IgD-negative memory B cell (primary cell): ENCODE data around the gene NAT16. TPM values are rescaled to one million over a fixed set of nuclear protein-coding genes. Genes with fewer than 3 reads are reported as not detected.
"Not testable (repeated sequence)": the region's sequence is repeated elsewhere in the genome, so short reads cannot be mapped to it uniquely, and the experiment has no call there.

Experiments
- H3K27ac Mint-ChIP-seq, 3 donors: one replicate each; pipeline ENCODE4 v1.8.0; 2020 to 2022; ENCODE audit warnings: mild to moderate bottlenecking in 3 of 3, mixed read lengths in 3 of 3, moderate library complexity in 1 of 3
- H3K27me3 Mint-ChIP-seq: one replicate; pipeline ENCODE4 v1.8.0; 2021; ENCODE audit warnings: mixed read lengths
- H3K36me3 Mint-ChIP-seq: one replicate; pipeline ENCODE4 v1.8.0; 2020; ENCODE audit warnings: mild to moderate bottlenecking, mixed read lengths
- H3K4me1 Mint-ChIP-seq, 3 donors: one replicate each; pipeline ENCODE4 v1.8.0; 2020 to 2022; ENCODE audit warnings: mixed read lengths in 3 of 3, mild to moderate bottlenecking in 1 of 3
- H3K4me3 Mint-ChIP-seq, 4 donors: one replicate each; pipeline ENCODE4 v1.8.0; 2020 to 2022; ENCODE audit warnings: mild to moderate bottlenecking in 4 of 4, mixed read lengths in 4 of 4, moderate library complexity in 3 of 4
- H3K9me3 Mint-ChIP-seq, 3 donors: one replicate each; pipeline ENCODE4 v1.8.0; 2020 to 2021; ENCODE audit warnings: mixed read lengths in 3 of 3, mild to moderate bottlenecking in 1 of 3
- polyA plus RNA-seq: library from polyadenylated mRNA; unstranded; fragments of 300-500 nt; fragmentation: Illumina TruSeq; gene quantifications from one replicate; pipeline ENCODE4 v1.2.3, GENCODE V29; 2021

The NAT16 gene
- polyA plus RNA-seq, 1 donor from 2014 or later: not detected

DNA sequence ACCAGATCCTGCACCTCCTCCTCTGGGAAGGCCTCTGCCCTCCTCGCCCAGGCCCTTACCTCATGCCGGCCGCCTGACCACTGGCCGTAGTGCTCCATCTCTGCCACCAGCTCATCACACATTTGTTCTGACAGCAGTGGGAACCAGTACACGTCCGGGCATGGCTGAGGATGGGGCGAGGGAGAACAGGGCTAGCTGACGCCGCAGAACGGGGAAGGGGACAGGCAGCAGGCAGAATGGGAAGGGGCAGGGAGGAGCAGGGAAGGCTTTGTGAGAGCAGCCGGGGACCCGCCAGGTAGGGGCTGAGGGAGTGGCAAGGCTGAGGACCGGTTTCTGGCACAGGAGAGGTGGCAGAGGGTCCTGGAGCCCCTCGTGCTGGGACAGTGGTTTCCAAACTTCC, 28.7 kb upstream of the NAT16 start:
- H3K9me3 Mint-ChIP-seq: no peaks in the 10 kb centered on the region
- H3K27me3 Mint-ChIP-seq: peaks cover under 1% of the 10 kb centered on the region
- peaks cover 3% of the 10 kb centered on the region for H3K36me3 Mint-ChIP-seq
- no peak overlapping the region for H3K4me3 Mint-ChIP-seq
- peaks cover 4 to 7% (median 5%) of the 10 kb centered on the region in 3 donors for H3K4me1 Mint-ChIP-seq
- no peak overlapping the region for H3K27ac Mint-ChIP-seq

DNA sequence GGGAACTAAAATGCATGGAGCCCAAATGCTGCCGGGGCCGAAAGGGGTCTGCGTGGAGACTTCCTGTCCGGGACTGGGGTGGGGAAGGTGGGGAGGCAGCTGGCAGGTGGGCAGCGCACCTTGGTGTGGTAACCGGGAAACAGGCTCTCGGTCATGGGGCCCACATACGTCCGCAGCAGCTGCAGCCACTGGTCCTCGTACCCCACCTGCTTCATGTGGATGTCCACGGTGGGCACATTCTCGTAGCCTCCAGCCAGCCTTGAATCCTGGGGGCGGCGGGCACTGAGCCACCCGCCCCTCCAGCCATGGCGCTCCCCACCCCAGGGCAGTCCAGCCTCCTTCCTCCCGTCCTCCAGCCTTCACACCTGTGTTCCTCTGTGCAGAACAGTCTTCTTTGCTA, 27.4 kb upstream of the NAT16 start:
- Mint-ChIP-seq H3K9me3 (no peaks in the 10 kb centered on the region), H3K36me3 (peaks cover 3% of the 10 kb centered on the region), H3K27me3 (peaks cover 7% of the 10 kb centered on the region), H3K4me1 (peaks cover 9 to 12% (median 9%) of the 10 kb centered on the region in 3 donors), H3K27ac (peak overlapping the region in 1 of 3 donors; percentile 36), H3K4me3 (no peak overlapping the region)

DNA sequence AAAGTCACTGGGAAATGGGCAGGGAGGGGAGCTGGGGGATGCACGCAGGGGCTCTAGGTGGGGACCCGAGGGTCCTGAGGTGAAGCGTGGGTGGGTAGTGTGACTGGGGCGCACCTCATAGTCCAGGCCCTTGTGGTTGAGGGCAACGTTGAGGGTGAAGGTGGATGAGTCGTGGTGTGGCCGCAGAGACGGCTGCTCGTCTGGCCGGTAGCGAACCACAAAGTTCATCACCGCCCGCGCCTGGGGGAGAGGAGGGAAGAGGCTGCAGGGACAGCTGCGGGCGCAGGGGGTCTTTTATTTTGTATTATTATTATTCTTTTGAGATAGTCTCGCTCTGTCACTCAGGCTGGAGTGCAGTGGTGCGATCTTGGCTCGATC, 26.6 kb upstream of the NAT16 start:
- H3K4me1 Mint-ChIP-seq: peaks cover 9 to 12% (median 9%) of the 10 kb centered on the region in 3 donors
- H3K27ac Mint-ChIP-seq: no peak overlapping the region
- H3K9me3 Mint-ChIP-seq: no peaks in the 10 kb centered on the region
- peaks cover 3% of the 10 kb centered on the region for H3K36me3 Mint-ChIP-seq
- H3K27me3 Mint-ChIP-seq: peaks cover 9% of the 10 kb centered on the region
- H3K4me3 Mint-ChIP-seq: no peak overlapping the region

DNA sequence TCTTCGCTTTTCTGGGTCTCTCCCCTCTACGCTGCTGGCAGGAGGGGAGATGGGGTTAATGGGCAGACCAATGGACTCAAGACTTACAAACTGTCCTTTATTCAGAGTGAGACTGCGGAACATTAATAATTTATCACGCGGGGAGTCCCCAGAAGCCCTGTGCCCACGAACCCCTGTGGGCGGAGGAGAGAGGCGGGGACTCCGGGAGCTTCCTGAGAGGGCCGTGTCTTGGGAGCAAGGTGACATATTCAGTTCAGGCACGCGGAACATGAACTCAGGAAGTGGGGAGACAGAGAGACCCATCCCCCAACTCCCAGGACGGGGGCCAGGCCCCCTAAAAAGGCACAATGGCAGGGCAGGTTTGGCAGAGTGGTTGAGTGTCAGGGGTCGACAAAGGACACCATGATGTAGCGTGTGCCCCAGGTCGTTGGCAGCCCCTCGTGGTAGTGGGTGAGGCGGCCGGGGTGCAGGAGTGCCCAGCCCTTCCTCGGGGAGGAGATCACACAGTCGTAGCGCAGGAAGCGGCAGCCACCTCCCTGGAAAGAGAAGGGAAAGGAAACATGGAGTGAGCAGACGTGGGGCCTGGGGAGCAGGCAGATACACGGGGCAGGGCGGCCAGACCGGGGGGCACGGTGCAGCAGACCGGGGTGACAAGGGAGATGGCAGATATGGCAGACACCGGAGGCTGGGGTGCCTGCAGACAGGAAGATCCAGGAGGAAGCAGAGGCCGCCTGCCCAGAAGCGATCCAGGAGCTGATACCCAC, 26.0 kb upstream of the NAT16 start:
- no peak overlapping the region for H3K4me3 Mint-ChIP-seq
- H3K27me3 Mint-ChIP-seq: peaks cover 12% of the 10 kb centered on the region
- H3K36me3 Mint-ChIP-seq: peaks cover 3% of the 10 kb centered on the region
- peaks cover 9 to 13% (median 9%) of the 10 kb centered on the region in 3 donors for H3K4me1 Mint-ChIP-seq
- H3K9me3 Mint-ChIP-seq: no peaks in the 10 kb centered on the region
- no peak overlapping the region for H3K27ac Mint-ChIP-seq

DNA sequence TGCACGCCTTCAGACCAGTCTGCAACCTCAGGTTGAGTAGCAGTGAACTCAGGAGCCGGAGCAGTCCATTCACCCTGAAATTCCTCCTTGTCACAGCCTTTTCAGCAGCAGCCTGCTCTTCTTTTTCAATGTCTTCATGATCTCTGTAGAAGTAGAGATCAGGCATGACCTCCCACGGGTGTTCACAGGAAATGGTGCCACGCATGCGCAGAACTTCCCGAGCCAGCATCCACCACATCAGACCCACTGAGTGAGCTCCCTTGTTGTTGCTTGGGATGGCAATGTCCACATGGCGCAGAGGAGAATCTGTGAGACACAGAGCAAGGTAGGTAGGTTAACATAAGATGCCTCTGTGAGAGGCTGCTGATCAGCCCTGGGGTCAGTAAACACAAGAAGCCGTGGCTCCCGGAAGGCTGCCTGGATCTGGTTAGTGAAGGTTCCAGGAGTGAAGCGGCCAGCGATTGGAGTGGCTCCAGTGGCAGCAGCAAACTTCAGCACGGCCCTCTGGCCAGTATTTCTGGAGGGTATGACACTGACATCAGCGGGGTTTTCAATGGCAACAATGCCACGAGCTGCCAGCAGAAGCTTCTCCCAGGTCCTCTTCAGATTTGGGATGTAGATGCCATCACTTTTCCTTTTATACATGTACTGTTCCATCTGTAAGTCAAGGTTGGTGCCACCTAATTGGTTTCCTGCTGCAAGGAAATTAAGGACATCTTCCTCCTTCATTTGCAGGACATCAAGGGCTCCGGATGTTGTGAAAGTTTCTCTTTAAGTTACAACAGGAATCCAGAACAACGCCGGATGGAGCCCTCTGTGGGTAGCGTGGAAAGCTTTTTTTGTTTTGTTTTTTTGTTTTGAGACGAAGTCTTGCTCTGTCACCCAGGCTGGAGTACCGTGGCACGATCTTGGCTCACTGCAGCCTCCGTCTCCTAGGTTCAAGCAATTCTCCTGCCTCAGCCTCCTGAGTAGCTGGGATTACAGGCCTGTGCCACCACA, 23.9 kb upstream of the NAT16 start:
- H3K4me1 Mint-ChIP-seq: peaks cover 9 to 13% (median 10%) of the 10 kb centered on the region in 3 donors
- H3K36me3 Mint-ChIP-seq, H3K9me3 Mint-ChIP-seq, H3K27ac Mint-ChIP-seq: not testable (repeated sequence)
- H3K4me3 Mint-ChIP-seq: peak overlapping the region in 2 of 4 donors; percentile 7 to 32
- H3K27me3 Mint-ChIP-seq: peaks cover 24% of the 10 kb centered on the region

DNA sequence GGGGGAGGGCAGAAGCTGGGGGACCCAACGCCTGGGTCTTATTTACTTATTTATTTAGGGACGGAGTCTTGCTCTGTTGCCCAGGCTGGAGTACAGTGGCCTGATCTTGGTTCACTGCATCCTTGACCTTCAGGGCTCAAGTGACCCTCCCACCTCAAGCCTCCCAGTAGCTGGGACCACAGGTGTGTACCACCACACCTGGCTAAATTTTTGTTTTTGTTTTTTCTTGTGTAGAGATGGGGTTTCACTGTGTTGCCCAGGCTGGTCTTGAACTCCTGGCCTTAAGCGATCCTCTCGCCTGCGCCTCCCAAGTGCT, 22.5 kb upstream of the NAT16 start:
- H3K4me1 Mint-ChIP-seq: peaks cover 9 to 13% (median 10%) of the 10 kb centered on the region in 3 donors
- no peak overlapping the region for H3K27ac Mint-ChIP-seq
- peaks cover under 1% of the 10 kb centered on the region for H3K36me3 Mint-ChIP-seq
- peaks cover 24% of the 10 kb centered on the region for H3K27me3 Mint-ChIP-seq
- H3K4me3 Mint-ChIP-seq: no peak overlapping the region
- no peaks in the 10 kb centered on the region for H3K9me3 Mint-ChIP-seq

DNA sequence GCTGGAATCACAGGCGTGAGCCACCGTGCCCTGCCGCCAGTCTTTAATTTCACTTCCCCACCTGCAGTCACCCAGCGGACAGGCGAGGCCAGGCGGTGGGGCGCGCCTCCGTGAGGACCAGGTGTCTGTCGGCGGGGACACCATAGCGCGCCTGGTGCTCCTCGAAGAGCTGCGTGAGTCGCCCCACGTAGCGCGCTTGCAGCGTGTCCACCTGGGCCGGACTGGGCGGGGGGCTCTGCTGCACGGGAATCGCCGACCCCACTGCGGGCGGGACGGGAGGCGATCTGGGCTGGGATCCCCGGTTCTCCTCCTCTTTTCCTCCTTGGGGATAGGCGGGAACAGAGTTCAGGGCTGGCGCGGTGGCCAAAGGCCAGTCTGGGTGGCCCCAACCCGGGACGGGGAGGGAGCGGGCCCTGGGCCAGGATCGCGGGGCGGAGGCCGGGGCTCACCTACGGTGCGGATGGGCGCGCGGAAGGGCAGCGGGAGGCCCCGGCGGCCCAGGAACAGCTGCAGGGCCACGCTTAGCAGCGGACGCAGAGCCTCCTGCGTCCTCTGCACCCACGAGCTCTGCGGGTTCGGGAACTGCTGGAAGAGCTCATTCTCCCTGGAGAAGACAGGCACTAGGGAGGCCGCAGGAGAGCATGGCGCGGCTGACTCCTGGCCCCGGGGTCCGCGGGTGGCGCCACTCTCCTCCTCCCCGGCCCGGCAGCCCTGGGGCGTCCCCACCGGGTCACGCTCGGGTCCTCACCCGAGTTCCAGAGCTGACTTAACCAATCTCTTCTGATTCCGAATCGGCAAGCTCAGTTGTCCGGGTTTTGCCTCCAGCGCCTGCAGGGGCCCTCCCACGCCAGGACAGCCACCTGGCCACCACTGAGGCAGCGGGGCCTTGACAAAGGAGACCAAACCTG, 21.9 kb upstream of the NAT16 start:
- H3K36me3 Mint-ChIP-seq: no peaks in the 10 kb centered on the region
- no peaks in the 10 kb centered on the region for H3K9me3 Mint-ChIP-seq
- H3K27me3 Mint-ChIP-seq: peaks cover 24% of the 10 kb centered on the region
- peak overlapping the region in 1 of 3 donors; percentile 81 for H3K27ac Mint-ChIP-seq
- peaks cover 9 to 13% (median 10%) of the 10 kb centered on the region in 3 donors for H3K4me1 Mint-ChIP-seq
- H3K4me3 Mint-ChIP-seq: peak overlapping the region in 1 of 4 donors; percentile 8

DNA sequence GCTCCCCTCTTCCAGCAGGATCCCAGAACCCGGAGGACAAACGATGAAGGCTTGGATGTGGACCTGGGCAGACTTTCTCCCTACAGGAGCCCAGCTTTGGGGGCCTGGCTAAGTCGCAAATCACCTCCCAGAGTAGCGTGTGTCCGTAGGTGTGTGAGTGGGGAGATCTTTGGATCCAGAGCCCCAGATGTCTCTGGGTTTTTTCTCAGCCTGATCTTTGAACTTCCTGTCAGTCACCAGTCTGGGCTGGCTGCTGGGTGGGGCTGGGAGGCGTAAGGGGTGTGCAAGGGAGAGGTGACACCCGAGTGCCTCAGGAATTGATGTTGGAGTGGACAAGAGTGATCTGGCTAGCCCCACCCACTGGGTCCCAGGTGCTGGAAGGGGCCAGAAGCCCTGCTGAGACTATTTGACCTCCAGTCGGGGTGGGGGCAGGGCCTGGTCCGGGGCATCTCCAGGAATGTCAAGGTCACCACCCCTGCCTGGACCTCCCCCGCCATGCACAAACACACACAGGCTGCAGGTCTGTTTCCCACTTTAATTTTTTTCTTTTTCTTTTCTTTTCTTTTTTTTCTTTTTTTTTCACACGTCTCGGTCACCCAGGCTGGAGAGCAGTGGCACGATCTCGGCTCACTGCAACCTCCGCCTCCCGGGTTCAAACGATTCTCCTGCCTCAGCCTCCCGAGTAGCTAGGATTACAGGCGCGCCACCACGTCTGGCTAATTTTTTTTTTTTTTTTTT, 20.9 kb upstream of the NAT16 start, which contains the start of gene MOGAT3:
TSS of gene MOGAT3 (minus strand) at position 175 of the 738 bp plus-strand sequence. CDS start 182 bp downstream, outside the sequence.
- H3K27ac Mint-ChIP-seq: peak within 1 kb of the TSS in 2 of 3 donors; percentile 27 to 81
- no peaks in the 10 kb centered on the region for H3K9me3 Mint-ChIP-seq
- H3K36me3 Mint-ChIP-seq: no peaks in the 10 kb centered on the region
- peaks cover 9 to 13% (median 10%) of the 10 kb centered on the region in 3 donors for H3K4me1 Mint-ChIP-seq
- peak within 1 kb of the TSS in 2 of 4 donors; percentile 8 to 37 for H3K4me3 Mint-ChIP-seq
- H3K27me3 Mint-ChIP-seq: peaks cover 24% of the 10 kb centered on the region

DNA sequence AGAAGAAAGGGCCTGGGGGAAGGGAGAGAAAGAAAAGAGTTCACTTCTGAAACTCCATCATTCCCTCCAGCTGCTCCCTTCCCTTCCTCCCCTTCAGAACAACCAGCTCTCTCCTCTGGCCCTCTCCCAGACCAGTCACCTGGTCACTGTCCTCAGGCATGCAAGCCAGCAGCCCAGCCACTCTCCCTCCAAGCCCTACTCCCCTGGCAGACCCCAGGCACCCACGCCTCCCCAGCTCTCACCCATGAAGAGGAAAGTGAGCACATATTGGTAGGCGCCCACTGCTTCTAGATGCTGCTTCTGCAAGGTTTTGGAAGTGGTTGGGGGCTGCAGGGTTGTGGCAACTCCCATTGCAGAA, 20.4 kb upstream of the NAT16 start:
- peaks cover 9 to 12% (median 10%) of the 10 kb centered on the region in 3 donors for H3K4me1 Mint-ChIP-seq
- H3K36me3 Mint-ChIP-seq: no peaks in the 10 kb centered on the region
- peak overlapping the region in 1 of 3 donors; percentile 27 for H3K27ac Mint-ChIP-seq
- H3K4me3 Mint-ChIP-seq: no peak overlapping the region
- H3K27me3 Mint-ChIP-seq: peaks cover 24% of the 10 kb centered on the region
- no peaks in the 10 kb centered on the region for H3K9me3 Mint-ChIP-seq

DNA sequence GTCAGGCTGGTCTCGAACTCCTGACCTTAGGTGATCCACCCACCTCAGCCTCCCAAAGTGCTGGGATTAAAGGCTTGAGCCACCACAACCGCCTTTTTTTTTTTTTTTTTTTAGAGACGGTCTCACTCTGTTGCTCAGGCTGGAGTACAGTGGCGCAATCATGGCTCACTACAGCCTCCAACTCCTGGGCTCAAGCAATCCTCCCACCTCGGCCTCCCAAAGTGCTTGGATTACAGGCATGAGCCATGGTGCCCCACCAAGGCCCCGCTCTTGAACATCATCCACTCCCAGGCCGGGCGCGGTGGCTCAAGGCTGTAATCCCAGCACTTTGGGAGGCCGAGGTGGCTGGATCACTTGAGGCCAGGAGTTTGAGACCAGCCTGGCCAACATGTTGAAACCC, 19.4 kb upstream of the NAT16 start:
- H3K36me3 Mint-ChIP-seq, H3K4me3 Mint-ChIP-seq, H3K27ac Mint-ChIP-seq, H3K9me3 Mint-ChIP-seq: not testable (repeated sequence)
- Mint-ChIP-seq H3K27me3 (peaks cover 24% of the 10 kb centered on the region), H3K4me1 (peaks cover 9 to 12% (median 10%) of the 10 kb centered on the region in 3 donors)

DNA sequence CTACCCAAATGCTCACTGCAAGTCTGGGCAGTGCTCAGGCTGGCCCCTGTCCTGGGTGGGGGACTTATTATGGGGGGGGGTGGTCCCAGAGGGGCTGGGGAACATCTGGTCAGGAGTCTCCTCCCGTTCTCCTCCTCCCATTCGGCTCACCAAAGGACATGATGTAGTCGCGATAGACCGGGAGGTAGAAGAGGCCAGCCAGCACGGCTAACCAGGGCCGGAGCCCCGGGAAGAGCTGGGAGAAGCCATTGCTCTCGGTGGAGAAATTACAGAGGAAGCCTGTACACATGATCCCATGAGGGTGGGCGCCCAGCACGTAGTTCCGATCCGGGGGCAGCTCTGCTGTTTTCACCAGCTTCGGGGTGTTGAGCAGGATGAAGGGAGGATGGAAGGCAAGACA, 18.4 kb upstream of the NAT16 start:
- no peaks in the 10 kb centered on the region for H3K36me3 Mint-ChIP-seq
- H3K4me3 Mint-ChIP-seq: no peak overlapping the region
- H3K27ac Mint-ChIP-seq: no peak overlapping the region
- no peaks in the 10 kb centered on the region for H3K9me3 Mint-ChIP-seq
- H3K27me3 Mint-ChIP-seq: peaks cover 21% of the 10 kb centered on the region
- H3K4me1 Mint-ChIP-seq: peaks cover 0 to 7% (median 3%) of the 10 kb centered on the region in 3 donors

DNA sequence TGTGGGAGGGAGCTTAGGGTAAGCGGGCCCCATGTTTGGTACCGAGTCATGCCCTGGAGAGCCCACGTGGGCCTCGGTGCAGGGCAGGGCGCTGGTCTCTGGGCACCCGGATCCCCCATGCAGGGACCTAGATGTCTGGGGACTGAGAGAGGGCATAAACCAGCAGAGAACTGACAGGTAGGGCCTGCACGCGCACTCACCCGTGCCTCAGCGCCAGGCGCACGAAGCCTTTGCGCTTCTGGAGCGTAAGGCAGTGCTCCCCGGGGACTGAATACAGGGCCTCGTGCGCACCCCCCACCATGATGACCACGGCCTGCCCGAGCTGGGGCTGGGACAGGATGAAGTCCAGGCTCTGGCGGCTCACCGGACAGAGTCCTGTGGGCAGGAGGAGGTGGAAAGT, 17.9 kb upstream of the NAT16 start:
- Mint-ChIP-seq H3K27me3 (peaks cover 20% of the 10 kb centered on the region), H3K27ac (no peak overlapping the region), H3K4me1 (peaks cover 0 to 3% (median 3%) of the 10 kb centered on the region in 3 donors), H3K9me3 (no peaks in the 10 kb centered on the region), H3K36me3 (no peaks in the 10 kb centered on the region), H3K4me3 (no peak overlapping the region)

DNA sequence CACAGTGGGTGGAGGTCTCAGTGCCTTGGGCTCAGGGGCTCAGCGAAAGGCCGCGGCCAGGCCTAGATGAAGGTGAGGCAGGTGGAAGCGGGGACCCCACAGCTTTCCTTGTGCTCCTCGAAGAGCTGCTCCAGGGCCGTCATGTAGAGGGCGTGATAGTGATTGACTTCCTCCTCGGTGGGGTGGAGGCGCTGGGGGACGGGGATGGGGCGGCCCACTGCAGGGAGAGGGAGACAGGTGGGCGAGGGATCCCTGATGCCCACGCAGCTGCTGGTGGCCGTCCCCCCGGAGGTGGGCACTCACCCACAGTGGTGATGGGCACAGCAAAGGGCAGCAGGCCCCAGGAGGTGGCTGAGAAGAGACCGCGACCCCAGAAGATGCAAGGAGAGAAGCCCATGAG, 15.8 kb upstream of the NAT16 start:
- Mint-ChIP-seq H3K4me1 (peaks cover 2 to 5% (median 3%) of the 10 kb centered on the region in 3 donors), H3K36me3 (peaks cover 2% of the 10 kb centered on the region), H3K9me3 (no peaks in the 10 kb centered on the region), H3K4me3 (no peak overlapping the region), H3K27me3 (peaks cover 10% of the 10 kb centered on the region), H3K27ac (no peak overlapping the region)

DNA sequence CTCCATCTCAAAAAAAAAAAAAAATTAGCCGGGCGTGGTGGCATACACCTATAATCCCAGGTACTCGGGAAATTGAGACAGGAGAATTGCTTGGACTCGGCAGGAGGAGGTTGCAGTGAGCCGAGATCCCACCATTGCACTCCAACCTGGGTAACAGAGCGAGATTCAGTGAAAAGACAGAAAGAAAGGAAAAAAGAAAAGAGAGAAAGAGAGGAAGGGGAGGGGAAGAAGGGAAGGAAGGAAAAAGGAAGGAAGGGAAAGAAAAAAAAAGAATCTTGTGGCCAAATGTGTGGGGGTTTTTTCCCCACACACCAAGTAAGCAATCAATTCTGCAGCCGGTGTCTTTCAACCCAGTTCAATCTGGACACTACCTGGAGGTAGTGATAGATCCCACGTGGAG, 9.0 kb upstream of the NAT16 start:
- peaks cover 1% of the 10 kb centered on the region for H3K27me3 Mint-ChIP-seq
- no peaks in the 10 kb centered on the region for H3K9me3 Mint-ChIP-seq

More for the DNA sequence above, 9.0 kb upstream of the NAT16 start:
- Mint-ChIP-seq H3K27ac (no peak overlapping the region), H3K4me3 (no peak overlapping the region), H3K36me3 (peaks cover 2% of the 10 kb centered on the region), H3K4me1 (peaks cover 2 to 5% (median 3%) of the 10 kb centered on the region in 3 donors)
